NCI-H345 treated with DMSO at 0.1 percent for 48 hours (cell line): ENCODE data around the gene PRDM16.
"Not testable (repeated sequence)": the region's sequence is repeated elsewhere in the genome, so short reads cannot be mapped to it uniquely, and the experiment has no call there.

Experiments
- DNase-seq: peaks from one replicate; lab custom pipeline; 2025; ENCODE audit not compliant: unreplicated experiment; lab: John Stamatoyannopoulos, UW

PRDM16 gene

DNA sequence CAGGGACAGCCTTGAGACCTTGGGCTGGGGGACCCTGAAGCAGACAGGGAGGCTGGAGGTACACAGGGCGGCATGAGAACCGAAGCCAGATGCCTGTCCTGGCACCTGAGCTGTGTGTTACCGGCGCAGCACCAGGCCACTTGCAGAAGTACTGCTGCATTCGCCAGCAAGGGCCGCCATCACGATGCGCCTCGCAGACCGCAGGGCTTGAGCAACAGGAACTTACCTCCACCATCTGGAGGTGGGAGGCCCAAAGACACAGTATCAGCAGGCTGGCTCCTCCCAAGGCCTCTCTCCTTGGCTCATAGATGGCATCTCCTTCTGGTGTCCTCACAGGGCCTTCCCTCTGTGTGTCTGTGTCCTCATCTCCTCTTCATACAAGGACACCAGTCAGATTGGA is 90.1 kb downstream of the PRDM16 start:
- no peak for DNase-seq

DNA sequence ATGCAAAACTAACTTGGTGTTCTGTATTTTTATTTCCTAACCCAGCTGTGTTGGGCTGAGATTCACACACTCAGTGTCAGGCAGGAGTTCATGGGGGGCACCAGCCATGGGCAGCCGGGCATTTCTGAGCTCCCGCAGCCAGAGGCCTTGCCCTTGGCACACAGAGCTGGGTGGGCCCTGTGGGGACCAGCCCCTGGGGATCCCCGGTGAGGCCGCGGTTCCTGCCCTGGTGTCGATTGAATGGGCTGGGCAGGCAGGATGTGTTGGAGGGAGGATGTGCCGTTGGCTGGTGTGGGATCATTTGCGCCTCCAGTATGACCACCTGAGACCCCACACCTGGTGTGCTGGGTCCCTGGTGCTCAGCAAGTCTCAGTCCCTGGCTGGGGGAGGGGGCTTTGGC is 91.0 kb downstream of the PRDM16 start:
- no peak for DNase-seq

DNA sequence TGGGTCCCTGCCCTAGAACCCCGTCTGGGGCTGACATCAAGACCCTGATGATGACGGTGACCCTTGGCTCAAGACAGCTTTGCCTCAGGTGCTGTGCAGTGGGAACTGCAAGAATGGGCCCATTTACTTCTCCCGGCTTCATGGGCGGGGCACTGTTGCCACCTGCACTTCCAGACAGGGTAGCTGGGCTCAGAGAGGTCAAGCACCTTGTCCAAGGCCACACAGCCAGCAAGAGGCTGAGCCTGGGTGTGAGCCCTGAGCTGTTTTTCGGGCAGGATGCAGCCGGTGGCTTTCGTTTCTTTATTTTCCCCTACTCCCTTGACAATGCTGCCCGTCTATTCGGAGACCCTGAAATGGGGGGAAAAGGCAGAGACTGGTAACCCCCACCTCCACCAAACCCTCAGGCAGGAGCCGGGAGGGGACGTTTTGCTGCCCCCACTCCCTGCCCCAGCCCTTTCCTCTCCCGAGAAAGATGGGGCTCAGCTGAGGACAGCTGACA is 91.7 kb downstream of the PRDM16 start:
- no peak for DNase-seq

DNA sequence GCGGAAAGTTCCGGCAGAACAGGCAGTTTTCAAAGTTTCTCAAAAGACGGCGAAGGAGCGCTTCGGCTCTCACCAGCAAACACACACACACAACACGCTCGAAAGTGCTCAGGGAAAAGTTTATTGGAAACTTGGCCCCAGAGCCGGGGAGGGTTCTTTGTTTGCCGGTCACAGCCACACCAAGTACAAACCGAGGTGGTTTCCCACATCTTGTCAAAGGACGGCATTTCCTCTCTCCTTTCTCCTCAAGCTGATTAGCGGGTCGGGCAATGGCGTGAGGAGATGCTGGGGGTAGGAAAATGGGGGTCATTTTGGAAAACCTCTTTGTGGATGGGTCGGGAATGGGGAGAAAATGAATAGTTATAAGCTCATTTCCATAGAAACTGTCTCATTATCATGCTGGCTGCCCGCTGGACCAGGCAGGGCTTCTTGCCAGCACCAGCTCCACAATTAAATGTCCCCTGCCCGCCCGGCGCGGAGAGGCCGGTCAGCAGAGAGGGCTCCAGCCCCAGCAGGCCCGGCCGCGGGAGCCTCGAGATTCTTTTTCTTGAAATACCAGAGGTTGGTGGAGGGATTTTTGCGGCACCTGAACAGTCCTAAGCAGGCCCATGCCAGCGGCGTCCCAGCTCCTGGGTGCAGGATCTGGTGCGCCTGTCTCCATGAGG is 92.3 kb downstream of the PRDM16 start:
- DNase-seq, result no peak

DNA sequence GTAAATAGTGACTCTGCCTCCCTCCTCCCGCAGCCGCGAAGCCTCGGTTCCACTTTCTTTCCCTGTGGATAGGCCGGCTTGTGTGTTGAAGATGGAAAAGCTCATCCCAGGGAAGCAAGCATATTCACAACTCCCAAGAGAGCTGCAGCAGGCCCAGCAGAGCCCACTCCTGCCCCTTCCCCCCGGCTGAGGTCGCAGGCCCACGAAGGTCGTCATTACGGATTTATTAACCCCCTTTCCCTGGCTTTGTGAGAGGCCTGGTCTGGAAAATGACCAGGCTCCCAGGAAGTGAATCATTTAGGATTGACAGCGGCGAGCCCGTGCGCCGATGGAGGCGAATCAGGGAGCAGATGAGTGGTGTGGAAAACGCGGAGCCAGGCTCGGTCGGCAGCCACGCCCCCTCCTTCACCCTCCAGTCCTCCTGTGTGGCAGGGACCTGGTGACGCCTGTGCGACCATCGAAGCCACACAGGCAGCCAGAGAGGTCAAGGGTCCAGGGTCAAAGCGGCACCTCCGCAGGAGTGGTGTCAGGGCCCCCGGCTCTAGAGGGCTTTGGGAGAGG is 93.4 kb downstream of the PRDM16 start:
- DNase-seq, result no peak

DNA sequence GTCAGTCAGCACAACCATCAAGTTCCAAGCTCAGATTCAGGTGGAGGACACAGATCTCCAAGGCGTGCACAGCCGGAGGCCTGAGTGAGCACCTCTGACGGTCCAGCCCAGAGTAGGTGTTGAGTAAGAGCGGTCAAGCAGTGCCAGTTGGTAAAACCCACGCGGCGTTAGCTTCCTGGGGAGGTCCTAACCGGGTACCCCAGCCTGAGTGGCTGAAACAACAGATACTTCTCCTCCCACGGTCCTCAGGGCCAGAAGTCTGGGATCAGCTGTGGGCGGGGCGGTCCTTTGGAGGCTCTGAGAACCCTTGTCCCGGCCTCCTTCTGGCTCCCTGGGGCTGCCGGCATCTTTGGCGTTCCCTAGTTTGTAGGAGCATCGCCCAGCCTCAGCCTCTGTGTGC is 94.4 kb downstream of the PRDM16 start:
- DNase-seq, result no peak

DNA sequence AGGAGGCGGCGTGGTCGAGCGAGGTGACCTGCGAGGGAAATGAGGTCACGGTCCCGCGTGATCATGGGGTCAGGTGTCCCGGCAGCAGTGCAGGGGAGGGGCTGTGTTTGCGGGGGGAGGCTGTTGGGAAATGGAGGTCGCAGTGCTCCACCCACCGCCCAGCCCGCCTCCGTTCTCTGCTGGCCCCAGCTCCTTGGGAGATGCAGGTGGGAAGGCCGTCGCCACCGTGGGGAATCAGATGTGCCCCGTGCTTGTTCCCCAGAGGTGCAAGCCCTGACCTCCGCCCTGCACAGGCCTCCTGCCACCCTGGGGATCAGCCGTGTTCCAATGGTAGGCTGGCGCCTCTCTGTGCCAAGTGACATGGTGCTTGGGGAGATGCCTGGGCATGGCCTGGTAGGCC is 95.7 kb downstream of the PRDM16 start:
- DNase-seq, result no peak

DNA sequence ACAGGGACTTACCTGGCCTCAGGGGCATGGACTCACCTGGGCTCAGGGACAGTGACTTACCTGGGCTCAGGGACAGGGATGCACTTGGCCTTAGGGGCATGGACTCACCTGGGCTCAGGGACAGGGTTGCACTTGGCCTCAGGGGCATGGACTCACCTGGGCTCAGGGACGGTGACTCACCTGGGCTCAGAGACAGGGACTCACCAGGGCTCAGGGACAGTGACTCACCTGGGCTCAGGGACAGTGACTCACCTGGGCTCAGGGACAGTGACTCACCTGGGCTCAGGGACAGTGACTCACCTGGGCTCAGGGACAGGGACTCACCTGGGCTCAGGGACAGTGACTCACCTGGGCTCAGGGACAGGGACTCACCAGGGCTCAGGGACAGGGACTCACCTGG is 96.2 kb downstream of the PRDM16 start:
- DNase-seq, result not testable (repeated sequence)

DNA sequence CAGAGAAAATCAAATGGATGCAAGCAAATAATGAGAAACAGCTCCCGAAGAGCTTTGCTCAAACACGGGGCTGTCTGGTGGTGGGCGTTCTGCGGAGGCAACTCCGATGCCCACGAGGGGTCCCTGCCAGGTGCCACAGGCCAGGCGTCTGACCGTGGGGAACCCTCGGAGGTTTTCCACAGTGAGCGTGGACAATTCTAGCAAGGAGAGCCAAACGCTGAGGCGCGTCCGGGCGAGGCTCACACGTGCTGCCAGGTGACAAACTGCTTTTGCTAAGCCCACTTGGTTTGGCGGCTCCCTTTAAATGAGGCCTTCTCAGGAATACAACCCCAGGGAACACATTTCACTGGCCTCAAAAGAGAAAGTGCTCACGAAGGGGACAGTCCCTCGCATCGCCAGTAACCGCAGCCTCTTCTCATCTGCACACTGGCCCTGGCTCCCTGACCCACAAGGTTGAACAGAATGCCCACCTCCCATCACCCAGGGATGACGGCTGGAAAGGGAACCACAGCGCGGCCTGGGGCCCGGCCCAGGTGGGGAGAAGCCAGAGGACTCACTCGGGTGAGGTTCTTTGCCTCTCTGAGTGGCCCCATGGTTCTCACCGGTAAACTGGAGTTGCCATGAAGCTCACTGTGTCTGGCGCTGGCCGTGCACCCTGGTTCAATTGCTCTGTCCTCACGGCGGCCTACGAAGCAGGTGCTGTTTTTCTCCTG is 97.4 kb downstream of the PRDM16 start:
- DNase-seq, result no peak

DNA sequence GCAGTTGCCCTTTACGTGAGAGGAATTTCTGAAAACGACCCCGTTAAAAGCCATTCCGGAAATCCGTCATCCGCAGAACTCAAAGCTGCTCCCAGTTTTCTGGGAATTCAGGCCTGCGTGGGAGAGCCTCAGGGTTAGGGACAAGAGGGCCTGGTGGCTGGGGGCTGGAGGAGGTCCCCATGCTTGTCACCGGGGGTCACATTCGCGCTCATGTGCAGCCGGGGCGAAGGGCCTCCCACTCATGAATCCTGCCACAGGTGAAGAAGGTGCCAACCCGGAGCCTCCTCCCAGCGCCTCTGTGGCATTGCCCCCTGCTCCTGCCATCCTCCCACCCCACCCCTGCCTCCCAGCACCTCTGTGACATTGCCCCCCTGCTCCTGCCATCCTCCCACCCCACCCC is 98.3 kb downstream of the PRDM16 start:
- DNase-seq, result no peak

DNA sequence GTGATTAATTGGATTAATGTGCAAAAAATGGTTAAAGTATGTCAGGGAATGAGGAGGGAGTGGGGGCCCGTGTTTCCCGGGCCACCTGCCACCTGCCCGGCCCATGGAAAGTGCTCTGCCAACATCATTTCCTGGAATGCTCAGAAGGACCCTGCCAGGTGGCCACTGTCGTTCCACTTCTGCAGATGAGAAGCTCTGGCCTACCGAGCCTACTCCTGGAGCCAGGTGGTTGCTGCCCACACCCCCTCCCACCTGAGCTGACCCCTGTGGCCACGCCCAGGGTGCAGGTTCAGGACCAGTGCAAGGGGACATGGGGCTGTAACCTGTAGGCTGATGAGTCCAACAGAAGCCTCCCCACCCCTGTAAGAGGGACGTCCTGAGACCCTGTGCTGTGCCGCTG is 99.7 kb downstream of the PRDM16 start:
- no peak for DNase-seq

DNA sequence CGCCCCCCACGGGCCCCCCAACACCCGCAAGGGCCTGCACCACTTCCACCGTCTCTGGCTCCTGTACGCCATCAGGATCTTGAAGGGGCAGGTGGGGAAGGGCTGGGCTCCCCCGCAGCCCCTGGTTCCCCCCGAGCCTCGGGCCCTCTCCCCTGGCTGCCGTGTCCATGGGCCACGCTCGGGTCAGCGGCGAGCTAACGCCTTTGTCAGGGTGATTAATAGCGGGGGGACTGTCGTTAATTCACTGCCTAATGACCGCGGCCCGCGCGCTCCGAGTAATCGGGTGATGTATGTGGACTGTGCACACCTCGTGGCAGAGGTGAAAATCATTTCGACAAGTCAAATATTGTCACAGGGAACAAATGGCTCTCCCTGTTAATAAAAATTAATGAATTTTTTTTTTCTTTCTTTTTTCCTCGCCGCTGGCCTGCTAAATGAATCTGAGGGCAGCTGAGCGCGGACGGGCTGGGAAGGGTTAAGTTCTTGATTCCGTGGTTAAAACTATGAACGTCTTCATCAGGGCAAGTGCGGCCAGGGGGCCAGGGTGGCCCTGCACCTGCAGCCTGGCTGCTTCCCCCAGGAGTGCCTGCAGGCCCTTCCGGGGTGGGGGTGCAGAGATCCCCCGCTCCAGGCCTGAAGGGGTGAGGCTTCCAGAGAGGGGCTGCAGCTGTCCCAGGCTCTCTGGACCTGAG is 100.8 kb downstream of the PRDM16 start:
- DNase-seq, result no peak

DNA sequence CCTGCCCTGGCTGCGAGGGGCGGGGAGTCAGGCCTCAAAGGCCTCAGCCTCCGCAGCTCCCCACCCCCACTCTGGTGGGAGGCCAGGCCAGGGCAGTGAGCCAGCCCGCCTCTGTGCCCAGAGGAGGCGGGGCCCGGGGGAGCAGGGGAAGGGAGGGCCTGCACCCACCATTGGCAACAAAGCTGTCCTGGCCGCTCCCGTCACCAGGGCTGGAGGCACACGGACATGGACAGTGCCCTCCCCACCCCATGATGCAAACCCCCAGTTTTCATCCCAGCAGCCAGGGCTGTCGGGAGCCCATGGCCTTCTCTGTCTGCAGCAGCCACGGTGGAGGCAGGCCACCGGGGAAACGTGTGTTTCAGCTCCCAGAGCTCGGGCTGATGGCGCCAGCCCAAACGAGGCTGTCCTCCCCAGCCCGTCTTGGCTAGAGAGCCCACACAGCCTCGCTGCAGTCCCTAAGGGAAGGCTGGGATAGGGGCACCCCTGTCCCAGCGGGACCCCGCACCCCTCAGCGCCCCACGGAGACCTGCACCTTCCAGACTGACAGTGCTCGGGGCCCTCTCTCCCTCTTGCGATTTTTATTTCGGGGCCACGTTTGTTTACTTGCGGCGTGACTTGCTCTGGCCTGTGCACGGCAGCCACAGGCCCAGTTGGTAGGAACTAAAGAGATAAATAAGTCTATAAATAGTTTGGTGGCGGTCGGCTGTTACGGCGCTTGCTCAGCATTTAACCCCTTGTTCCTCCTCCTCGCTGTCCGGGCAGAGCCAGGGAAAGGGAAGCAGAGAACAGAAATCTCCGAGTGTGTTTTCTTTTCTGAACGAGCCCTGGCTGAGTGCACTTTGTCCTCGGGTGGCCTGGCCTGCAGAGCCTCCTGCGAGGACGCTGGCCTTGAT is 101.8 kb downstream of the PRDM16 start:
- no peak for DNase-seq

DNA sequence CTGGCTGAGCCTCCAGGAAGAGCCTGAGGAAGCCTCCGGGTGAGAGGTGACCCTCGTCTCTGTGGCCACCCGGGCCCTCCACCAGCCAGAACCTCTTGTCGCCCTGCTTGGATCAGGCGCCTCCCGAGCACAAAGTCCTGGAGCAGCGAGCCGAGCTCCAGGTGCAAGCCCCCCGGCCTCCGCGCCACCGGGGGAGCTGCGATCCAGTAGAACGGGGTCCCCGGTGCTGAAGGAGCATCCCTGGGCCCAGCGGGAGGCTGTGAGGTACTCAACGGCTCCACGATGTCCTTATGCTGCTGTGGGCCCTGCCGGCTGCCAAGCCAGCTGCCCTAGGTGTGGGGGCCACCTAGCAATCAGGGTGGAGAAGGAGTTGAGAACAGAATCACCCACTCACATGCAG is 102.8 kb downstream of the PRDM16 start:
- DNase-seq, result no peak

DNA sequence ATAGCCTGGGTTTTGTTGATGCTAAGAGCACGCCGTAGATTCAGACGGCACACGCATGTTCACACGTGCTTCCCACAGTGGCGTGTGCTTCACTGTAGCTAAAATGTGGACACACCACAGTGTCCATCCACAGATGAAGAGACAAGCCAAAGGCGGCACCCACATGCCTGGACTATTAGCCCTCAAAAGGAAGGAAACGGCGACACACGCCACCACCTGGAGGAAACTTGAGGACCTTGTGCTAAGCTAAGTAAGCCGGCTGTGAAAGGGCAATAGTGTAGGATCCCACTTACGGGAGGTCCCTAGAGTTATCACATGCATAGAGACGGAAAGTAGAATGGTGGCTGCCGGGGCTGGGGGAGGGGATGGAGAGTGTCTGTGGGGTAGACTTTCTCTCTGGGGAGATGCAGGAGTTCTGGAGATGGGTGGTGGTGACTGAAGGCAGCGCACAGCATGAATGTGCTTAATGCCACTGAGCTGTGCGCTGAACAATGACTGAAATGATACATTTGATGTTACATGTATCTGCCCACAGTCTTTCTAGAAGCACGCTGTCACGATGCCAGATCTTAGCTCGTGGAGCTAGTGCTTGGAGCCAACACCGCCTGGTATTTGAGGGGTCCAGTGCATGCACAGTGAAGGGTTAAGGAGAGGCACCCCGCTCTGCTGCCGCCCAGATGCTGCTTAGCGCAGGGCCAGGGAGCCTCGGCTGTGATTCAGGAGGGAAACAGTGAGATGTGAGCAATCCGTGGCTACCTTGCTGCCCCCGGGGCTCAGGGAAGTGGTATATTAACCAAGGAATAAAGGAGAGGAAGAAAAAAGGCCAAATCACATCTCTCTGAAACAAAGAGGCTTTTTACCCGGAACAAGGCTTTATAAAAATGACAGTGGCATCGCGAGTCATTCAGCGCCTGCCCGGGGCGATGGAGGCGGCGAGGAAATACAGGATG is 103.7 kb downstream of the PRDM16 start:
- DNase-seq, result no peak

DNA sequence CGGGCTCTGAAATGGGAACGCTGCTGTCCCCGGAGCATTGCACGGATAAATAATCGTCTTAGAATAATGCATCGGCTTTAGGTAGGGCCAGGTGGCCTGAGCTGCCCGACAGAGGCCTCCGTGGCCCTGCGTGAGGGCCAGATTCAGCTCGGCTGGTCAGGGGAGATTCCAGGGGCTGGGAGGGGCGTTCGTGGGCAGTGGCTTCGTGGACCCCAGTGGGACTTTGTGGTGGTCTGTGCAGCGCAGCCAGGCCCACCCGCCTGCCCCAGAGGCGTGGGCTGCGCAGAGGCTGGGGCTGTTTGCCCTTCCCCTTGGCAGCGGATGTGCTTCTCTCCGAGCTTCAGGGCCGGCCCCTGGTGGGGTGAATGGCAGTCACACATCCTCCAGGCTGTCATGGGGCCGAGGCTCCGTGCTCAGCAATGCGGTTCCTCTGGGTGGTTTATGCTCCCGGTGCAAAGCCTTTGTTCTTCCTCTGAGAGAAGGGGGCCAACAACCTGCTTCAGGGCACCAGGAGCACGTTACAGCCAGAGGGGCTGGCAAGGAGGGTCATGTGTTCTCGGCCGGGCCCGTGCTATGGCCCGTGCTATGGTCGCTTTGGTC is 104.5 kb downstream of the PRDM16 start:
- no peak for DNase-seq

DNA sequence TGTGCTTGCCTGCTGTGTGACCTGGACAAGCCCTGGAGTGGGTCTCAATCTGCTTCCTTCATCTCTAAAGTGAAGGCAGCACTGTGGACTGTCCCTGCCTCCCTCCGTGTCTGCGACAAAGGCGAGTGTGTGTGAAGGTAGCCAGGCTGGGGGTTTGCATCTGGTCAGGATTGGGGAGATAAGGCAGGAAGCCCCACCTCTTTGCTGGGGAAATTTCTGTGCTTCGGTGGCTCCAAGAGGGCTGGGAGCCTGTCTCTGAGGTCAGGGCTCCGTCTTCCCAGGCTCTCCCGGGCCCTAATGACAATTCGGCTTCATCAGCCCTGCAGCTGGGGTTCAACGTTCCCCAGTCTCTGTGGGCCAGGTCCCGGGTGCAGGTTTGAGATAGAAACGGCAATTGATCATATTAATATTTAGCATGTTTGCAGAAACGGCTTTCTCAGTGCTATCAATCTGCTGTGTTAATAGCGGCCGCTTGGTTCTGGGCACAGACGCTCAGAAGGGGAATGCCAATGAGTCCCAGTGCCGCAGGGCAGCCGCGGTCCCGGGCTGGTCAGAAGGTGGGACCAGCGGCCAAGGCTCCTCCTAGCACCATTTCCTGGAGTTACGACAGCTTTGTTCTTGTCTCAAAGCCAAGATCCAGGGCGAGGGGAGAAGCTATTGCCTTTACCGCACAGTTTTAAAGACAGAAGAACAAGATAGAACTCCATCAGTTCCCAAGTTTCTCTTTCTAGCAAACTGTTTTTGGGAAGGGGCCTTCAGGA is 105.7 kb downstream of the PRDM16 start:
- DNase-seq, result no peak

DNA sequence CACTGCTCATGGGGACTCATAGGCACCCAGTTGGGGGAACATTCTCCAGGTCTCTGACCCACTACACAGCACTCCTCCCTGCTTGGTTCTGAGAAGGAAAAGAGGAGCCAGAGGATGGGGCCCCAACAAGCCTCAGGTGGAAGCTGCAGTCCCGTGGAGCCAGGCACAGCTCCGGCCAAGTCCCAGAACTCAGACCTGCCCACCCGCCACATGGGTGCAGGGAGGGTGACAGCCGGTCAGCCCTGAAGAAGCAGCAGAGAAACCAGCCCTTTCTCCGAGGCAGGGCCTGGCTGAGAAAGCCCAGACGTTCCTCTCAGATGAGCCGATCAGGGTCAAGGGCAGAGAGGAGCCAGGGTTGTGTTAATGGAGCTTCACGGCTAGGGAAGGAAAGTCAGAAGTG is 106.5 kb downstream of the PRDM16 start:
- no peak for DNase-seq

DNA sequence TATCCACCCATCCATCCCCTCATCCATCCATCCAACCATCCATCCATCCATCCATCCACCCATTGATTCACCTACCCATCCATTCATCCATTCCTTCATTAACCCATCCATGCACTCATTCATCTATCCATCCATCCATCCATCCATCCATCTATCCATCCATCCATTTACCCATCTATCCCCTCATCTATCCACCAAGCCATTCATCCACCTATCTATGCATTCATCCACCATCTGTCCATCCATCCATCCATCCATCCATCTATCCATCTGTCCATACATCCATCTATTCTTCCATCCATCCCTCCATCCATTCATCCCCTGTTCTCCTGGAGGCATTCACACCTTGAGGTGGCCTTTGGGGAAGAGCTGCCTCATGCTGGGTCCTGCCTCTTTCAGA is 107.0 kb downstream of the PRDM16 start:
- DNase-seq, result no peak
